K562 (cell line): ENCODE data around the gene NRN1L. TPM values are rescaled to one million over a fixed set of nuclear protein-coding genes. Genes with fewer than 3 reads are reported as not detected.

Source experiments
- ATAC-seq: fragments of 200-7000 bp; cut with Tn5 transposase; 3 replicates; pipeline ENCODE4 v1.9.1; 2020; ENCODE audit warnings: moderate library complexity
- BruUV-seq: library from RNA; stranded (reverse); fragments of 400-500 nt; replicated peaks from 2 replicates; lab custom pipeline; 2021; lab: Mats Ljungman, UMichigan
- CTCF ChIA-PET: fragments of 300-600 bp; formaldehyde crosslinking; extraction: SDS; loops from one replicate; lab custom pipeline; 2021; ENCODE audit warnings: low intra/inter-chr PET ratio; lab: Yijun Ruan, JAX
- POLR2A ChIA-PET: fragments of 300-600, 350-650 bp; sonication (Branson Sonifier 250); formaldehyde crosslinking; extraction: SDS; loops from one replicate; lab custom pipeline; 2021; ENCODE audit warnings: antibody characterized with exemption, inconsistent platforms; lab: Yijun Ruan, JAX
- DNase-seq, 4 experiments: peaks; one replicate each; pipeline versions ENCODE4 v3.0.0 to v3.0.0-alpha.2; 2011 to 2018; ENCODE audit warnings: low spot score in 3 of 4, mixed read lengths in 3 of 4; ENCODE audit errors: extremely low read depth in 1 of 4
- FAIRE-seq: peaks from 2 replicates; lab custom pipeline; 2011; peaks lifted over from hg19 to GRCh38; lab: Jason Lieb, UNC
- H2AFZ ChIP-seq: 2 replicates; pipeline ENCODE4 v1.6.0; 2011; ENCODE audit warnings: low read depth, low read length, control low read depth, inconsistent platforms
- H3K27ac ChIP-seq: fragments of 200-600 bp; 3 replicates; pipeline ENCODE4 v1.8.0; 2011; ENCODE audit warnings: low read depth, mild to moderate bottlenecking, control low read depth, inconsistent platforms, low read length, moderate library complexity, mixed read lengths; ENCODE audit errors: extremely low read depth
- H3K27me3 ChIP-seq, 2 experiments: fragments of 300-600 bp in 1 of 2; 2 replicates in 1 of 2; 3 replicates in 1 of 2; pipeline versions ENCODE4 v1.6.0 to v1.8.0; 2011; ENCODE audit warnings: inconsistent platforms in 2 of 2, low read length in 2 of 2, mild to moderate bottlenecking in 1 of 2, mixed read lengths in 1 of 2, moderate library complexity in 1 of 2; ENCODE audit not compliant: control insufficient read depth in 2 of 2, insufficient read depth in 2 of 2
- H3K36me3 ChIP-seq: fragments of 300-600 bp; 3 replicates; pipeline ENCODE4 v1.8.0; 2011; ENCODE audit warnings: mild to moderate bottlenecking, low read length, inconsistent platforms; ENCODE audit not compliant: control insufficient read depth, insufficient read depth
- H3K4me1 ChIP-seq, 2 experiments: fragments of 200-600 bp in 1 of 2; replicated peaks in 1 of 2; 2 replicates in 1 of 2; 3 replicates in 1 of 2; pipeline versions ENCODE4 v1.5.1 to v1.8.0; 2011; ENCODE audit warnings: inconsistent platforms in 2 of 2, low read length in 2 of 2, mild to moderate bottlenecking in 1 of 2, mixed read lengths in 1 of 2, moderate library complexity in 1 of 2; ENCODE audit not compliant: control insufficient read depth in 2 of 2, insufficient read depth in 2 of 2
- H3K4me2 ChIP-seq: 2 replicates; pipeline ENCODE4 v1.6.1; 2011; ENCODE audit warnings: low read length, control low read depth, inconsistent platforms, mixed read lengths; ENCODE audit not compliant: insufficient read depth
- H3K4me3 ChIP-seq: fragments of 200-600 bp; sonication (generic), shearing (Covaris generic); 2 replicates; pipeline ENCODE4 v1.5.1; 2016; ENCODE audit warnings: control low read depth, inconsistent platforms
- H3K79me2 ChIP-seq: fragments of 200-600 bp; 3 replicates; pipeline ENCODE4 v1.8.0; 2011; ENCODE audit warnings: low read length, inconsistent platforms; ENCODE audit not compliant: control insufficient read depth, insufficient read depth
- H3K9ac ChIP-seq, 2 experiments: 2 replicates each; pipeline versions ENCODE4 v1.6.0 to v1.6.1; 2011; ENCODE audit warnings: low read depth in 2 of 2, low read length in 2 of 2, control low read depth in 1 of 2, inconsistent platforms in 1 of 2, mild to moderate bottlenecking in 1 of 2, mixed read lengths in 1 of 2; ENCODE audit not compliant: insufficient read depth in 1 of 2
- H3K9me1 ChIP-seq: one replicate; pipeline ENCODE4 v1.6.0; 2011; ENCODE audit warnings: inconsistent platforms, mild to moderate bottlenecking, low read length, moderate library complexity; ENCODE audit not compliant: control insufficient read depth, insufficient read depth
- H3K9me3 ChIP-seq: replicated peaks from 2 replicates; pipeline ENCODE4 v1.5.1; 2011; ENCODE audit warnings: low read depth, low read length, inconsistent platforms; ENCODE audit not compliant: control insufficient read depth, insufficient read depth
- H4K20me1 ChIP-seq: replicated peaks from 2 replicates; pipeline ENCODE4 v1.6.1; 2011; ENCODE audit warnings: low read length, inconsistent platforms, mixed read lengths; ENCODE audit not compliant: control insufficient read depth, insufficient read depth
- BRD9 ChIP-seq: fragments of 450-650 bp; IDR thresholded peaks from 2 replicates; pipeline ENCODE4 v1.6.1; 2018; ENCODE audit warnings: low read depth; ENCODE audit not compliant: partially characterized antibody
- HNRNPH1 ChIP-seq: fragments of 200-400 bp; formaldehyde crosslinking; optimal IDR thresholded peaks from 2 replicates; pipeline ENCODE3; 2017; ENCODE audit warnings: low read depth, mild to moderate bottlenecking, low read length, moderate library complexity
- POLR2AphosphoS5 ChIP-seq: IDR thresholded peaks from 2 replicates; pipeline ENCODE4 v1.6.1; 2011; ENCODE audit warnings: mild to moderate bottlenecking, low read depth, low read length, moderate library complexity; ENCODE audit not compliant: control insufficient read depth, insufficient read depth
- ZNF217 ChIP-seq: sonication (generic); formaldehyde crosslinking; IDR thresholded peaks from 2 replicates; pipeline ENCODE4 v1.8.0; 2022; ENCODE audit warnings: mild to moderate bottlenecking, missing genetic modification reagents
- ZNF584 ChIP-seq: fragments of 200-800 bp; sonication (Bioruptor generic); IDR thresholded peaks from 2 replicates; pipeline ENCODE4 v1.6.1; 2016; ENCODE audit warnings: low read depth, mild to moderate bottlenecking, missing genetic modification characterization, missing compliant biosample characterization
- WGBS: fragments of 100-300 bp; shearing (Covaris generic); methylation state at CpG from one replicate; pipeline ENCODE4 v1.1.6; 2016; ENCODE audit warnings: low coverage, mixed read lengths; ENCODE audit not compliant: insufficient coverage; ENCODE audit errors: missing lambda C conversion rate; 5-methylcytosine and 5-hydroxymethylcytosine counted together
- in situ Hi-C: fragments of 300-500 bp; cut with MboI; formaldehyde crosslinking; loops from 4 replicates; pipeline ENCODE4 v1.15.0; 2018; ENCODE audit warnings: inconsistent platforms, mixed read lengths
- intact Hi-C: fragments of 100-400 bp; cut with micrococcal nuclease; formaldehyde crosslinking; loops from 2 replicates; pipeline ENCODE4 v1.14.2; 2022
- polyA plus RNA-seq, 8 experiments: library from polyadenylated mRNA; depleted of rRNA in 4 of 8; stranded (reverse) in 5 of 8; unstranded in 3 of 8; fragments of >200 nt; fragmentation: Nextera tagmentation in 2 of 8; fragmentation: Illumina TruSeq in 1 of 8; extraction: Ambion mirVana in 2 of 8; extraction: Trizol in 1 of 8; gene quantifications; 2 replicates each; pipeline versions ENCODE4 v1.2.1 to v1.2.3, GENCODE V29; 2011 to 2014; ENCODE audit warnings: inconsistent platforms in 1 of 8, missing spikeins in 1 of 8
- total RNA-seq, 7 experiments: library from RNA; depleted of rRNA in 6 of 7; stranded (reverse); fragments of >200 nt in 6 of 7; fragmentation: Illumina TruSeq in 2 of 7; extraction: Trizol in 2 of 7; gene quantifications; 2 replicates each; pipeline versions ENCODE4 v1.2.1 to v1.2.3, GENCODE V29; 2011 to 2021; ENCODE audit warnings: low replicate concordance in 1 of 7
- TF ChIP-seq, protein P1 (sequence below): fragments of 250-450 bp; sonication (Bioruptor Pico); IDR thresholded peaks from 2 replicates; pipeline ENCODE4 v1.8.0; 2021; ENCODE audit warnings: moderate library complexity, mild to moderate bottlenecking, inconsistent platforms
- TF ChIP-seq, protein P2 (sequence below): fragments of 250-450 bp; sonication (Bioruptor Pico); IDR thresholded peaks from 2 replicates; pipeline ENCODE4 v1.4.0; 2020; ENCODE audit warnings: mild to moderate bottlenecking
- TF ChIP-seq, protein P3 (sequence below): fragments of 250-450 bp; sonication (Bioruptor Pico); IDR thresholded peaks from 2 replicates; pipeline ENCODE4 v1.4.0; 2020; ENCODE audit warnings: mild to moderate bottlenecking, moderate library complexity, borderline replicate concordance
- TF ChIP-seq, protein P4 (sequence below): fragments of 450-650 bp; IDR thresholded peaks from 2 replicates; pipeline ENCODE4 v1.7.1; 2018; ENCODE audit warnings: mild to moderate bottlenecking, low read depth; ENCODE audit not compliant: partially characterized antibody

Gene NRN1L
- total and polyA plus RNA-seq, 9 of the 15 experiments (the other 6 are each of a cell fraction or from before 2014, with no cell fraction given): 0.22 to 0.86 (median 0.61) TPM; not detected in 5

DNA sequence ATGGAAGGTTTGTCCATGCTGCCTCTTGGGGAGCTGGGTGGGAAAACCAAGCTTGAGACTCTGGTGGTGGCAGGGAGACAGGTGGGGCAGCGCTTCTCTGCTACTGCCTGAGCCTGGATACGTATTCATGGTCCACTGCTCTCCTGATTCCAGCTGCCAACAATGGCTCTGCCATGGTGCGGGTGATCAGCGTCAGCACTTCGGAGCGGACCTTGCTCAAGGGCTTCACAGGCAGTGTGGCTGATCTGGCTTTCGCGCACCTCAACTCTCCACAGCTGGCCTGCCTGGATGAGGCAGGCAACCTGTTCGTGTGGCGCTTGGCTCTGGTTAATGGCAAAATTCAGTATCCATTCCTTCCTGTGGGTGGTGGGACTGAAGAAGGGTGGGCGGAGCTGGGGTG, 7.6 kb upstream of the NRN1L start:
- peaks cover 84% of the 10 kb centered on the region; the same call in 2 of the 3 replicates for H3K36me3 ChIP-seq
- DNase-seq (no peak), FAIRE-seq (no peak), ATAC-seq (no peak)
- peaks cover 20 to 28% of the 10 kb centered on the region in 2 experiments; a peak in 4 of 5 replicates for H3K4me1 ChIP-seq
- H3K79me2 ChIP-seq: peaks cover 40% of the 10 kb centered on the region
- no peak overlapping the region for H3K27ac ChIP-seq
- peaks cover 19% of the 10 kb centered on the region for H4K20me1 ChIP-seq
- BruUV-seq: no TSS peak
- TF ChIP-seq, protein P1, sequence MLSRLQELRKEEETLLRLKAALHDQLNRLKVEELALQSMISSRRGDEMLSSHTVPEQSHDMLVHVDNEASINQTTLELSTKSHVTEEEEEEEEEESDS (CRISPR knock-in tag): no peak
- no peak for TF ChIP-seq HNRNPH1
- no peak for TF ChIP-seq ZNF584 (CRISPR knock-in tag)
- TF ChIP-seq, protein P2, sequence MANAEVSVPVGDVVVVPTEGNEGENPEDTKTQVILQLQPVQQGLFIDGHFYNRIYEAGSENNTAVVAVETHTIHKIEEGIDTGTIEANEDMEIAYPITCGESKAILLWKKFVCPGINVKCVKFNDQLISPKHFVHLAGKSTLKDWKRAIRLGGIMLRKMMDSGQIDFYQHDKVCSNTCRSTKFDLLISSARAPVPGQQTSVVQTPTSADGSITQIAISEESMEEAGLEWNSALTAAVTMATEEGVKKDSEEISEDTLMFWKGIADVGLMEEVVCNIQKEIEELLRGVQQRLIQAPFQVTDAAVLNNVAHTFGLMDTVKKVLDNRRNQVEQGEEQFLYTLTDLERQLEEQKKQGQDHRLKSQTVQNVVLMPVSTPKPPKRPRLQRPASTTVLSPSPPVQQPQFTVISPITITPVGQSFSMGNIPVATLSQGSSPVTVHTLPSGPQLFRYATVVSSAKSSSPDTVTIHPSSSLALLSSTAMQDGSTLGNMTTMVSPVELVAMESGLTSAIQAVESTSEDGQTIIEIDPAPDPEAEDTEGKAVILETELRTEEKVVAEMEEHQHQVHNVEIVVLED (CRISPR knock-in tag): no peak
- TF ChIP-seq POLR2AphosphoS5: no peak
- no peak for TF ChIP-seq ZNF217
- no peak for TF ChIP-seq BRD9
- TF ChIP-seq, protein P3, sequence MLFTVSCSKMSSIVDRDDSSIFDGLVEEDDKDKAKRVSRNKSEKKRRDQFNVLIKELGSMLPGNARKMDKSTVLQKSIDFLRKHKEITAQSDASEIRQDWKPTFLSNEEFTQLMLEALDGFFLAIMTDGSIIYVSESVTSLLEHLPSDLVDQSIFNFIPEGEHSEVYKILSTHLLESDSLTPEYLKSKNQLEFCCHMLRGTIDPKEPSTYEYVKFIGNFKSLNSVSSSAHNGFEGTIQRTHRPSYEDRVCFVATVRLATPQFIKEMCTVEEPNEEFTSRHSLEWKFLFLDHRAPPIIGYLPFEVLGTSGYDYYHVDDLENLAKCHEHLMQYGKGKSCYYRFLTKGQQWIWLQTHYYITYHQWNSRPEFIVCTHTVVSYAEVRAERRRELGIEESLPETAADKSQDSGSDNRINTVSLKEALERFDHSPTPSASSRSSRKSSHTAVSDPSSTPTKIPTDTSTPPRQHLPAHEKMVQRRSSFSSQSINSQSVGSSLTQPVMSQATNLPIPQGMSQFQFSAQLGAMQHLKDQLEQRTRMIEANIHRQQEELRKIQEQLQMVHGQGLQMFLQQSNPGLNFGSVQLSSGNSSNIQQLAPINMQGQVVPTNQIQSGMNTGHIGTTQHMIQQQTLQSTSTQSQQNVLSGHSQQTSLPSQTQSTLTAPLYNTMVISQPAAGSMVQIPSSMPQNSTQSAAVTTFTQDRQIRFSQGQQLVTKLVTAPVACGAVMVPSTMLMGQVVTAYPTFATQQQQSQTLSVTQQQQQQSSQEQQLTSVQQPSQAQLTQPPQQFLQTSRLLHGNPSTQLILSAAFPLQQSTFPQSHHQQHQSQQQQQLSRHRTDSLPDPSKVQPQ (CRISPR knock-in tag): no peak
- TF ChIP-seq, protein P4, sequence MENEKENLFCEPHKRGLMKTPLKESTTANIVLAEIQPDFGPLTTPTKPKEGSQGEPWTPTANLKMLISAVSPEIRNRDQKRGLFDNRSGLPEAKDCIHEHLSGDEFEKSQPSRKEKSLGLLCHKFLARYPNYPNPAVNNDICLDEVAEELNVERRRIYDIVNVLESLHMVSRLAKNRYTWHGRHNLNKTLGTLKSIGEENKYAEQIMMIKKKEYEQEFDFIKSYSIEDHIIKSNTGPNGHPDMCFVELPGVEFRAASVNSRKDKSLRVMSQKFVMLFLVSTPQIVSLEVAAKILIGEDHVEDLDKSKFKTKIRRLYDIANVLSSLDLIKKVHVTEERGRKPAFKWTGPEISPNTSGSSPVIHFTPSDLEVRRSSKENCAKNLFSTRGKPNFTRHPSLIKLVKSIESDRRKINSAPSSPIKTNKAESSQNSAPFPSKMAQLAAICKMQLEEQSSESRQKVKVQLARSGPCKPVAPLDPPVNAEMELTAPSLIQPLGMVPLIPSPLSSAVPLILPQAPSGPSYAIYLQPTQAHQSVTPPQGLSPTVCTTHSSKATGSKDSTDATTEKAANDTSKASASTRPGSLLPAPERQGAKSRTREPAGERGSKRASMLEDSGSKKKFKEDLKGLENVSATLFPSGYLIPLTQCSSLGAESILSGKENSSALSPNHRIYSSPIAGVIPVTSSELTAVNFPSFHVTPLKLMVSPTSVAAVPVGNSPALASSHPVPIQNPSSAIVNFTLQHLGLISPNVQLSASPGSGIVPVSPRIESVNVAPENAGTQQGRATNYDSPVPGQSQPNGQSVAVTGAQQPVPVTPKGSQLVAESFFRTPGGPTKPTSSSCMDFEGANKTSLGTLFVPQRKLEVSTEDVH: no peak
- peak overlapping the region in 1 of 2 experiments; percentile 61; a peak in 1 of 4 replicates for H3K9ac ChIP-seq
- WGBS: 98% methylated on average over 11 of the region's 11 CpGs
- H3K9me3 ChIP-seq: no peaks in the 10 kb centered on the region
- in situ Hi-C loops: no loop called here
- no peaks in the 10 kb centered on the region for H3K27me3 ChIP-seq
- ChIA-PET POLR2A (interaction anchor here (1.0 to 2.3 kb wide), 3 partner anchors 11 to 33 kb away, joined by 3 to 11 read pairs (median 3); no protein-coding TSS in a partner anchor), CTCF (no interaction called here)
- no peak overlapping the region for H3K4me3 ChIP-seq
- no peak overlapping the region for H3K4me2 ChIP-seq
- intact Hi-C loops: no loop called here
- no peak overlapping the region for H2AFZ ChIP-seq
- no peaks in the 10 kb centered on the region for H3K9me1 ChIP-seq
